Suprapubic skin (tissue), 4 donors: Measurements from ENCODE around the gene DNAJC10. TPM values are rescaled to one million over a fixed set of nuclear protein-coding genes. Genes with fewer than 3 reads are reported as not detected.
A peak's percentile ranks its signal among the peaks of the same experiment; 100 is the strongest.
"Not testable (repeated sequence)": the region's sequence is repeated elsewhere in the genome, so short reads cannot be mapped to it uniquely, and the experiment has no call there.

Source experiments
- DNase-seq, 2 donors: peaks; one replicate each; pipeline ENCODE4 v3.0.0-alpha.2; 2019; ENCODE audit warnings: low spot score in 2 of 2
- H3K27ac ChIP-seq: fragments of 200-600 bp; sonication (generic); one replicate; pipeline ENCODE4 v1.5.1; 2019
- H3K27me3 ChIP-seq: fragments of 200-600 bp; sonication (generic); one replicate; pipeline ENCODE4 v1.5.1; 2019
- H3K36me3 ChIP-seq: fragments of 200-600 bp; sonication (generic); one replicate; pipeline ENCODE4 v1.5.1; 2019
- H3K4me1 ChIP-seq: fragments of 200-600 bp; sonication (generic); one replicate; pipeline ENCODE4 v1.5.1; 2019
- H3K4me3 ChIP-seq: fragments of 200-600 bp; sonication (generic); one replicate; pipeline ENCODE4 v1.5.1; 2019; ENCODE audit warnings: mild to moderate bottlenecking
- H3K9me3 ChIP-seq: fragments of 200-600 bp; sonication (generic); one replicate; pipeline ENCODE4 v1.5.1; 2019
- CTCF ChIP-seq, 2 donors: fragments of 200-600 bp in 1 of 2; fragments of 450-650 bp in 1 of 2; sonication (generic) in 1 of 2; IDR thresholded peaks; one replicate each; pipeline ENCODE4 v1.5.1; 2016 to 2019; ENCODE audit warnings: antibody characterized with exemption in 2 of 2, mild to moderate bottlenecking in 1 of 2, moderate library complexity in 1 of 2
- EP300 ChIP-seq: sonication (generic); formaldehyde crosslinking; IDR thresholded peaks from one replicate; pipeline ENCODE4 v1.6.1; 2017; ENCODE audit warnings: antibody characterized with exemption
- POLR2A ChIP-seq, 2 donors: fragments of 450-650 bp; IDR thresholded peaks; one replicate each; pipeline ENCODE4 v1.6.1; 2017; ENCODE audit warnings: antibody characterized with exemption in 2 of 2, mild to moderate bottlenecking in 2 of 2, moderate library complexity in 2 of 2
- POLR2AphosphoS5 ChIP-seq, 3 donors: sonication (generic); formaldehyde crosslinking; IDR thresholded peaks; one replicate each; pipeline ENCODE4 v1.6.1; 2017; ENCODE audit warnings: antibody characterized with exemption in 3 of 3
- WGBS: methylation state at CpG from one replicate; pipeline ENCODE4 v1.1.5; 2018; 5-methylcytosine and 5-hydroxymethylcytosine counted together
- total RNA-seq, 4 donors: library from RNA; depleted of rRNA; stranded (reverse); fragments of >200 nt; gene quantifications; one replicate each; pipeline ENCODE4 v1.1.0, GENCODE V29; 2016

The DNAJC10 gene
- total RNA-seq, 4 donors from 2014 or later = 25.5 to 33.4 (median 29.0) TPM

GRCh38 chr2:182754231-182754630 is 38.2 kb downstream of the DNAJC10 start:
- Histone ChIP-seq H3K27ac (no peak overlapping the region), H3K4me3 (no peak overlapping the region), H3K4me1 (no peaks in the 10 kb centered on the region), H3K27me3 (no peaks in the 10 kb centered on the region), H3K9me3 (no peaks in the 10 kb centered on the region), H3K36me3 (peaks cover 53% of the 10 kb centered on the region)
- no peak for TF ChIP-seq EP300
- TF ChIP-seq POLR2AphosphoS5 (IDR thresholded peaks at IDR 0.05) = no peak
- TF ChIP-seq POLR2A (IDR thresholded peaks at IDR 0.05) = no peak
- no peak for TF ChIP-seq CTCF (IDR thresholded peaks at IDR 0.05)
- DNase-seq = no peak

DNA sequence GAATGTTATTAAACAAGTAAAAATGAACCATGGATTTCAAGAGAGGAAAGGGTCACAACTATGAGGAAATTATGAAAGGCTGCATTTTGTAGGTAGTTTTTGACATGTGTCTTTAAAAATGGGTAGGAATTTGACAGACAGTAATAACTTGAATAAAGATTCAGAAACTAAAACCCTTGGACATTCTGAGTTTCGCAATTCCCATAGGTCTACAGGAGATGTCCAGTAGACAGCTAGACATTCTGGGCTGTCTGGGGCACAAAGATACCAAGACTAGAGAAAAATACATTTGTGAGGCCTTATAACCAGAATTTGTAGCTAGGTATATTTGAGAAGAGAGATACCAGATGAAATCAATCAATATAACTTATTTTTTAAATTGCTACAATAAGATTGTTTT is 42.3 kb downstream of the DNAJC10 start:
- DNase-seq = no peak
- TF ChIP-seq POLR2A (IDR thresholded peaks at IDR 0.05) = no peak
- 93% methylated on average over 1 of the region's 1 CpG for WGBS
- no peaks in the 10 kb centered on the region for H3K9me3 ChIP-seq
- H3K36me3 ChIP-seq = peaks cover 54% of the 10 kb centered on the region
- no peak overlapping the region for H3K27ac ChIP-seq
- no peak overlapping the region for H3K4me3 ChIP-seq
- H3K27me3 ChIP-seq = no peaks in the 10 kb centered on the region
- H3K4me1 ChIP-seq = no peaks in the 10 kb centered on the region

- no peak for TF ChIP-seq POLR2AphosphoS5 (IDR thresholded peaks at IDR 0.05)
- TF ChIP-seq POLR2A (IDR thresholded peaks at IDR 0.05) = no peak
- no peak for TF ChIP-seq EP300
- TF ChIP-seq CTCF (IDR thresholded peaks at IDR 0.05) = no peak
- H3K27me3 ChIP-seq = no peaks in the 10 kb centered on the region
- DNase-seq = no peak
- H3K4me3 ChIP-seq = no peak overlapping the region
- 61% methylated on average over 4 of the region's 4 CpGs for WGBS
- peaks cover 47% of the 10 kb centered on the region for H3K36me3 ChIP-seq
- no peaks in the 10 kb centered on the region for H3K9me3 ChIP-seq
- H3K27ac ChIP-seq = no peak overlapping the region
- no peaks in the 10 kb centered on the region for H3K4me1 ChIP-seq
Observed at GRCh38 chr2:182761903-182762302, 45.8 kb downstream of the DNAJC10 start.

GRCh38 chr2:182763311-182763912 is 47.4 kb downstream of the DNAJC10 start:
- 61% methylated on average over 11 of the region's 11 CpGs for WGBS
- peaks cover 38% of the 10 kb centered on the region for H3K36me3 ChIP-seq
- H3K9me3 ChIP-seq = no peaks in the 10 kb centered on the region
- H3K4me1 ChIP-seq = no peaks in the 10 kb centered on the region
- DNase-seq = no peak
- H3K4me3 ChIP-seq = no peak overlapping the region
- no peak overlapping the region for H3K27ac ChIP-seq
- TF ChIP-seq POLR2AphosphoS5 (IDR thresholded peaks at IDR 0.05) (no peak), CTCF (IDR thresholded peaks at IDR 0.05) (peak in 1 of 2 donors; percentile 47), EP300 (no peak), POLR2A (IDR thresholded peaks at IDR 0.05) (no peak)
- H3K27me3 ChIP-seq = no peaks in the 10 kb centered on the region

DNA sequence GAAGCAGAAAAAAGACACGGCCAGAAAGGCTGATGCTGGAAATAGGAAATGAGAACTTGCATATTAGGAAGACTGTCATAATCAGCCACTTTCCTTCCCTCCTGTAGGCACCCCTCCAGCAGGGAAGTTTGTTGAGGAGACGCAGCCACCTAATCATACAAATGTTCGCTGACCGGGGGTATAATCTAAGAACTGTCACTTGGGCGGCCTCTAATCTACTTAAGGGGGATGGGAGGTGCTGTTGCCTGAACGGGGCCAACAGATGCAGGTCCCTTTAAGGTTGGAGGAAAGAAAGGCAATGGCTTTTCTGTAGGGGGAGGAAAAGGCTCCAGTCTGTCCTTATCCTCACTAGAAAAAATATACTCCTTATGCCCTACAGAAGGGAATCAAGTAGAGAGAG is 50.6 kb downstream of the DNAJC10 start:
- no peaks in the 10 kb centered on the region for H3K4me1 ChIP-seq
- no peak for DNase-seq
- H3K27me3 ChIP-seq = no peaks in the 10 kb centered on the region
- TF ChIP-seq POLR2AphosphoS5 (IDR thresholded peaks at IDR 0.05) (no peak), EP300 (no peak), CTCF (IDR thresholded peaks at IDR 0.05) (no peak), POLR2A (IDR thresholded peaks at IDR 0.05) (no peak)
- peaks cover 19% of the 10 kb centered on the region for H3K36me3 ChIP-seq
- H3K9me3 ChIP-seq = no peaks in the 10 kb centered on the region
- H3K4me3 ChIP-seq = no peak overlapping the region
- WGBS = 79% methylated on average over 6 of the region's 6 CpGs
- H3K27ac ChIP-seq = no peak overlapping the region

DNA sequence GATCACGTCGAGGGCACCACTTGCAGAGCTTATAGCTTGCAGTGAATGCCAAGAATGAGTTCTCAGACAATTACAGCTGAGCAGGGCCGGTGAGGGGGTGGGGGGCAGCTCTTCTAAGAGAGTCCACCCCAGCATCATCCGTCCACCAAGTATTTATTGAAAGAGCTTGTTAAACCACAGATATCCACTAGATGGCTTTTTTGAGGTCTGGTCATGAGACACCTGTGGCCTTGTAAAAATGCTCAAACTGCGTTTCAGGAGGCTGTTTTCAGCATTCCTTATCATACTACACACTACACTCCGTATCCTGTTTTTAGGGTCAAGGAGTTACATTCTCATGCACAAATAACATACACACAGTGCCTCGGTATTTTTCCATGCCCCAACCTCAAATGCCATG is 51.5 kb downstream of the DNAJC10 start:
- H3K27ac ChIP-seq = no peak overlapping the region
- peaks cover 19% of the 10 kb centered on the region for H3K36me3 ChIP-seq
- DNase-seq = no peak
- no peaks in the 10 kb centered on the region for H3K27me3 ChIP-seq
- TF ChIP-seq CTCF (IDR thresholded peaks at IDR 0.05) (no peak), EP300 (no peak), POLR2A (IDR thresholded peaks at IDR 0.05) (no peak), POLR2AphosphoS5 (IDR thresholded peaks at IDR 0.05) (no peak)
- 78% methylated on average over 7 of the region's 7 CpGs for WGBS
- H3K9me3 ChIP-seq = peaks cover 2% of the 10 kb centered on the region
- H3K4me1 ChIP-seq = no peaks in the 10 kb centered on the region
- no peak overlapping the region for H3K4me3 ChIP-seq

- H3K27me3 ChIP-seq, H3K27ac ChIP-seq, DNase-seq, H3K4me3 ChIP-seq, H3K9me3 ChIP-seq, H3K4me1 ChIP-seq: not testable (repeated sequence)
- 95% methylated on average over 2 of the region's 2 CpGs for WGBS
- peaks cover 15% of the 10 kb centered on the region for H3K36me3 ChIP-seq
Observed at GRCh38 chr2:182768950-182769349, 52.9 kb downstream of the DNAJC10 start.
